HepG2 (cell line): ENCODE results near the gene LDLRAD4. TPM values are rescaled to one million over a fixed set of nuclear protein-coding genes. Genes with fewer than 3 reads are reported as not detected.

Experiments used
- ARNT ChIP-seq: fragments of 450-650 bp; IDR thresholded peaks from 2 replicates; pipeline ENCODE4 v1.6.1; 2017
- CCAR2 ChIP-seq: fragments of 200-400 bp; formaldehyde crosslinking; optimal IDR thresholded peaks from 2 replicates; pipeline ENCODE3; 2018; ENCODE audit warnings: low read depth, mild to moderate bottlenecking, low read length, moderate library complexity
- ETS1 ChIP-seq: sonication (generic); formaldehyde crosslinking; IDR thresholded peaks from 2 replicates; pipeline ENCODE4 v1.4.0; 2020; ENCODE audit warnings: missing genetic modification reagents
- HMG20A ChIP-seq: IDR thresholded peaks from 2 replicates; pipeline ENCODE4 v1.6.1; 2016; ENCODE audit warnings: borderline replicate concordance
- HNF4A ChIP-seq: sonication (generic); formaldehyde crosslinking; IDR thresholded peaks from 2 replicates; pipeline ENCODE4 v1.4.0; 2020; ENCODE audit warnings: missing genetic modification reagents
- KLF6 ChIP-seq: IDR thresholded peaks from 2 replicates; pipeline ENCODE4 v1.8.0; 2016; ENCODE audit warnings: missing biosample characterization, missing genetic modification reagents
- LCORL ChIP-seq, 2 experiments: fragments of 450-650 bp in 1 of 2; sonication (generic) in 1 of 2; formaldehyde crosslinking in 1 of 2; IDR thresholded peaks; 2 replicates each; pipeline versions ENCODE4 v1.5.0 to v1.6.1; 2017 to 2020; ENCODE audit warnings: antibody characterized with exemption in 1 of 2, missing genetic modification reagents in 1 of 2
- MXI1 ChIP-seq: IDR thresholded peaks from 3 replicates; pipeline ENCODE4 v1.6.1; 2012; ENCODE audit warnings: low read depth, low read length, inconsistent platforms, borderline replicate concordance
- MZF1 ChIP-seq: sonication (generic); formaldehyde crosslinking; IDR thresholded peaks from 2 replicates; pipeline ENCODE4 v1.8.1; 2023; ENCODE audit warnings: mild to moderate bottlenecking, missing genetic modification reagents, borderline replicate concordance
- RELA ChIP-seq: sonication (generic); formaldehyde crosslinking; IDR thresholded peaks from 2 replicates; pipeline ENCODE4 v1.4.0; 2020; ENCODE audit warnings: missing genetic modification reagents
- SMAD3 ChIP-seq: sonication (generic); formaldehyde crosslinking; IDR thresholded peaks from 2 replicates; pipeline ENCODE4 v1.4.0; 2020; ENCODE audit warnings: missing genetic modification reagents
- ZBTB1 ChIP-seq: sonication (generic); formaldehyde crosslinking; IDR thresholded peaks from 2 replicates; pipeline ENCODE4 v1.4.0; 2020; ENCODE audit warnings: missing genetic modification reagents, borderline replicate concordance
- ZBTB46 ChIP-seq: sonication (generic); formaldehyde crosslinking; IDR thresholded peaks from 2 replicates; pipeline ENCODE4 v1.4.0; 2020; ENCODE audit warnings: mild to moderate bottlenecking, missing genetic modification reagents, borderline replicate concordance
- ZEB1 ChIP-seq: IDR thresholded peaks from 2 replicates; pipeline ENCODE4 v1.6.1; 2012; ENCODE audit warnings: mild to moderate bottlenecking, low read depth, inconsistent platforms; ENCODE audit not compliant: insufficient replicate concordance
- ZNF143 ChIP-seq: sonication (generic); formaldehyde crosslinking; IDR thresholded peaks from 2 replicates; pipeline ENCODE4 v1.4.0; 2020; ENCODE audit warnings: missing genetic modification reagents
- ZNF224 ChIP-seq: sonication (generic); formaldehyde crosslinking; IDR thresholded peaks from 2 replicates; pipeline ENCODE4 v1.5.0; 2020; ENCODE audit warnings: mild to moderate bottlenecking, missing genetic modification reagents
- ZNF232 ChIP-seq: sonication (generic); formaldehyde crosslinking; IDR thresholded peaks from 2 replicates; pipeline ENCODE4 v1.4.0; 2020; ENCODE audit warnings: missing genetic modification reagents, borderline replicate concordance
- ZNF234 ChIP-seq: sonication (generic); formaldehyde crosslinking; conservative IDR thresholded peaks from 2 replicates; pipeline ENCODE4 v1.5.1; 2020; ENCODE audit warnings: mild to moderate bottlenecking, missing genetic modification reagents
- ZNF263 ChIP-seq: sonication (generic); formaldehyde crosslinking; IDR thresholded peaks from 2 replicates; pipeline ENCODE4 v1.4.0; 2020; ENCODE audit warnings: missing genetic modification reagents
- ZNF414 ChIP-seq: sonication (generic); formaldehyde crosslinking; IDR thresholded peaks from 2 replicates; pipeline ENCODE4 v1.5.0; 2020; ENCODE audit warnings: missing genetic modification reagents
- ZNF441 ChIP-seq: sonication (generic); formaldehyde crosslinking; IDR thresholded peaks from 2 replicates; pipeline ENCODE4 v1.7.0; 2021; ENCODE audit warnings: missing genetic modification reagents, borderline replicate concordance
- ZNF713 ChIP-seq: sonication (generic); formaldehyde crosslinking; IDR thresholded peaks from 2 replicates; pipeline ENCODE4 v1.4.0; 2020; ENCODE audit warnings: mild to moderate bottlenecking, missing genetic modification reagents
- ZNF770 ChIP-seq: sonication (generic); formaldehyde crosslinking; IDR thresholded peaks from 2 replicates; pipeline ENCODE4 v1.5.0; 2020; ENCODE audit warnings: mild to moderate bottlenecking, missing genetic modification reagents
- ZNF800 ChIP-seq: sonication (generic); formaldehyde crosslinking; IDR thresholded peaks from 2 replicates; pipeline ENCODE4 v1.4.0; 2020; ENCODE audit warnings: missing genetic modification reagents
- polyA plus RNA-seq, 8 experiments: library from polyadenylated mRNA; depleted of rRNA in 3 of 8; stranded (reverse) in 7 of 8; unstranded in 1 of 8; fragments of >200 nt; fragmentation: Illumina TruSeq in 4 of 8; extraction: Trizol in 4 of 8; gene quantifications; 2 replicates each; pipeline versions ENCODE4 v1.2.1 to v1.2.3, GENCODE V29; 2011 to 2016; ENCODE audit warnings: low read depth in 4 of 8, missing spikeins in 1 of 8, mixed read lengths in 1 of 8; ENCODE audit not compliant: insufficient read depth in 1 of 8
- total RNA-seq, 5 experiments: library from RNA; depleted of rRNA; stranded (reverse); fragments of >200 nt; fragmentation: Illumina TruSeq; extraction: Trizol; gene quantifications; 2 replicates each; pipeline ENCODE4 v1.2.3, GENCODE V29; 2016; ENCODE audit warnings: low read depth in 1 of 5

LDLRAD4 gene
- total and polyA plus RNA-seq, 2 of the 13 experiments (the other 11 are each of a cell fraction or from before 2014, with no cell fraction given): 13.6 to 20.9 TPM

GRCh38 chr18:13471198-13471845, 252.8 kb downstream of the LDLRAD4 start (continued):
- TF ChIP-seq ZNF441 (CRISPR knock-in tag) (no peak), HMG20A (CRISPR knock-in tag) (no peak), KLF6 (CRISPR knock-in tag) (no peak), ZNF800 (CRISPR knock-in tag) (no peak), ZNF143 (CRISPR knock-in tag) (no peak), ZNF713 (CRISPR knock-in tag) (no peak), ZNF232 (CRISPR knock-in tag) (no peak), ZBTB46 (CRISPR knock-in tag) (no peak), ZNF224 (no peak), ZNF263 (CRISPR knock-in tag) (no peak; the same call in 1 of the 2 replicates), ZNF234 (CRISPR knock-in tag) (no peak), ETS1 (CRISPR knock-in tag) (no peak), ZNF770 (CRISPR knock-in tag) (no peak), MZF1 (CRISPR knock-in tag) (no peak), MXI1 (no peak), SMAD3 (no peak), HNF4A (CRISPR knock-in tag) (no peak; the same call in none of the 2 replicates), LCORL (IDR thresholded peaks at IDR 0.05) (no peak), LCORL (CRISPR knock-in tag; IDR thresholded peaks at IDR 0.05) (peak; percentile 23; the same call in 1 of the 2 replicates), ZNF414 (0 out of 2 replicates have a peak, but pooled peaks have one; percentile 27), ARNT (no peak), ZEB1 (no peak), ZBTB1 (CRISPR knock-in tag) (no peak), RELA (CRISPR knock-in tag) (no peak), CCAR2 (no peak)
